Uterus (tissue), 2 donors: ENCODE data around the gene MRPL46.

Experiments used
- POLR2A ChIP-seq, 2 donors: fragments of 450-650 bp; IDR thresholded peaks; one replicate each; pipeline ENCODE4 v1.6.1; 2016; ENCODE audit warnings: antibody characterized with exemption in 2 of 2, mild to moderate bottlenecking in 1 of 2, moderate library complexity in 1 of 2
- TF ChIP-seq, protein P1 (sequence below), 4 experiments: fragments of 200-600 bp in 2 of 4; fragments of 450-650 bp in 2 of 4; sonication (generic) in 2 of 4; IDR thresholded peaks; one replicate each; pipeline ENCODE4 v1.5.1; 2016 to 2019; ENCODE audit warnings: antibody characterized with exemption in 4 of 4, mild to moderate bottlenecking in 2 of 4, moderate library complexity in 1 of 4

DNA sequence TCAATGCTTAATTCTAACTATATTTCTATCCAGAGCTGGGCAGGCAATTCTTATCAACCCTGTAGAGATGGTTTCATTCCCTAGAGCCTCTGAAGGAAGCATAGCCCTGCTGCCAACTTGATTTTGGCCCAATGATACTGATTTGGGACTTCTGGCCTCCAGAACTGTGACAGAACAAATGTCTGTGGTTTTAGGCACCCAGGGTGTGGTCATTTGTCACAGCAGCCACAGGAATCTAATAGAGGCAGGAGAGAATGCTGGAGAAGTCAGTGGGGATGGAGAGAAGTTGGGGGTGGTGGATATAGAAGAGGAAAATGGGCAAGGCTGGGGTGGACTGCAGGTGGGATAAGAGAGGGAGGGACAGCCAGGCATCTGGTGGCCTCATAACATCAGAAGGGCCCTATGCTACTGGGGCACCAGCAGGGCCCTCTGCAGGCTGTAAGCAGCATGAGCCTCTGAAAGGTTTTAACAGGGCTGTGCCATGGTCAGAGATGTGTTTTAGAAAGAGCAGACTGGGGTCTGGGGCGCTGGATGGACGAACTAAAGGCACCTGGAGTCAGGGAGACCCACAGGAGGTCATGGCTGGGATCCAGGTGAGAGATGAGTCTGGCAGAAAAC is 20.1 kb upstream of the MRPL46 start:
- TF ChIP-seq, protein P1, sequence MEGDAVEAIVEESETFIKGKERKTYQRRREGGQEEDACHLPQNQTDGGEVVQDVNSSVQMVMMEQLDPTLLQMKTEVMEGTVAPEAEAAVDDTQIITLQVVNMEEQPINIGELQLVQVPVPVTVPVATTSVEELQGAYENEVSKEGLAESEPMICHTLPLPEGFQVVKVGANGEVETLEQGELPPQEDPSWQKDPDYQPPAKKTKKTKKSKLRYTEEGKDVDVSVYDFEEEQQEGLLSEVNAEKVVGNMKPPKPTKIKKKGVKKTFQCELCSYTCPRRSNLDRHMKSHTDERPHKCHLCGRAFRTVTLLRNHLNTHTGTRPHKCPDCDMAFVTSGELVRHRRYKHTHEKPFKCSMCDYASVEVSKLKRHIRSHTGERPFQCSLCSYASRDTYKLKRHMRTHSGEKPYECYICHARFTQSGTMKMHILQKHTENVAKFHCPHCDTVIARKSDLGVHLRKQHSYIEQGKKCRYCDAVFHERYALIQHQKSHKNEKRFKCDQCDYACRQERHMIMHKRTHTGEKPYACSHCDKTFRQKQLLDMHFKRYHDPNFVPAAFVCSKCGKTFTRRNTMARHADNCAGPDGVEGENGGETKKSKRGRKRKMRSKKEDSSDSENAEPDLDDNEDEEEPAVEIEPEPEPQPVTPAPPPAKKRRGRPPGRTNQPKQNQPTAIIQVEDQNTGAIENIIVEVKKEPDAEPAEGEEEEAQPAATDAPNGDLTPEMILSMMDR (IDR thresholded peaks at IDR 0.05): no peak
- no peak for TF ChIP-seq POLR2A (IDR thresholded peaks at IDR 0.05)
